Lung (tissue), 12 donors: ENCODE results near the gene NOCT. TPM values are rescaled to one million over a fixed set of nuclear protein-coding genes. Genes with fewer than 3 reads are reported as not detected.

ENCODE experiments used
- ATAC-seq: fragments of 200-7000 bp; cut with Tn5 transposase; one replicate; pipeline ENCODE4 v1.9.1; 2020; ENCODE audit warnings: moderate number of reproducible peaks; ENCODE audit not compliant: insufficient read depth, low FRiP score
- DNase-seq, 3 donors: peaks; one replicate each; pipeline ENCODE4 v3.0.0-alpha.2; 2013 to 2017
- H3K27ac ChIP-seq, 2 donors: one replicate each; pipeline ENCODE4 v1.5.1; 2013; ENCODE audit warnings: mild to moderate bottlenecking in 2 of 2, moderate library complexity in 2 of 2, control low read depth in 1 of 2, inconsistent platforms in 1 of 2, low read depth in 1 of 2, low read length in 1 of 2
- H3K27me3 ChIP-seq, 3 donors: one replicate each; pipeline ENCODE4 v1.5.1; 2013; ENCODE audit warnings: low read length in 2 of 3; ENCODE audit not compliant: control insufficient read depth in 3 of 3, insufficient read depth in 3 of 3
- H3K36me3 ChIP-seq, 4 donors: one replicate each; pipeline ENCODE4 v1.5.1; 2013; ENCODE audit warnings: low read length in 4 of 4, mild to moderate bottlenecking in 1 of 4, moderate library complexity in 1 of 4; ENCODE audit not compliant: control insufficient read depth in 4 of 4, insufficient read depth in 4 of 4
- H3K4me1 ChIP-seq, 5 donors: one replicate each; pipeline ENCODE4 v1.5.1; 2013; ENCODE audit warnings: low read length in 5 of 5, mild to moderate bottlenecking in 2 of 5, moderate library complexity in 1 of 5; ENCODE audit not compliant: control insufficient read depth in 5 of 5, insufficient read depth in 5 of 5
- H3K4me3 ChIP-seq: one replicate; pipeline ENCODE4 v1.5.1; 2013; ENCODE audit warnings: mild to moderate bottlenecking, control low read depth, moderate library complexity
- H3K9ac ChIP-seq, 2 donors: one replicate each; pipeline ENCODE4 v1.5.1; 2013; ENCODE audit warnings: low read length in 2 of 2, control low read depth in 1 of 2; ENCODE audit not compliant: insufficient read depth in 1 of 2
- H3K9me3 ChIP-seq, 4 donors: one replicate each; pipeline ENCODE4 v1.5.1; 2013; ENCODE audit warnings: low read length in 3 of 4, mild to moderate bottlenecking in 1 of 4, moderate library complexity in 1 of 4; ENCODE audit not compliant: control insufficient read depth in 4 of 4, insufficient read depth in 3 of 4
- CTCF ChIP-seq: IDR thresholded peaks from 2 replicates; pipeline ENCODE4 v1.5.1; 2012; ENCODE audit warnings: mild to moderate bottlenecking; ENCODE audit errors: control extremely low read depth, extremely low read depth
- WGBS, 2 donors: extraction: QIAGEN DNeasy Blood & Tissue Kit; methylation state at CpG; one replicate each; pipeline ENCODE4 v1.1.7; 2013; 5-methylcytosine and 5-hydroxymethylcytosine counted together
- polyA plus RNA-seq, 2 donors: library from polyadenylated mRNA; stranded (reverse); fragments of 200-250 nt; gene quantifications; one replicate each; pipeline ENCODE4 v1.2.1, GENCODE V29; 2013
- total RNA-seq, 2 donors: library from RNA; depleted of rRNA in 1 of 2; stranded (reverse); fragments of >200 nt in 1 of 2; gene quantifications; one replicate each; pipeline ENCODE4 v1.2.1, GENCODE V29; 2014 to 2021
- donor health status: control.
- donor health status: control.
- donor health status: Bipolar disorder and iron deficiency.
- donor health status: healthy.
- donor health status: DM: yes; HTN: yes; CAD: no.

NOCT gene
- total and polyA plus RNA-seq, 4 donors, result 3.0 to 8.2 (median 5.5) TPM

DNA sequence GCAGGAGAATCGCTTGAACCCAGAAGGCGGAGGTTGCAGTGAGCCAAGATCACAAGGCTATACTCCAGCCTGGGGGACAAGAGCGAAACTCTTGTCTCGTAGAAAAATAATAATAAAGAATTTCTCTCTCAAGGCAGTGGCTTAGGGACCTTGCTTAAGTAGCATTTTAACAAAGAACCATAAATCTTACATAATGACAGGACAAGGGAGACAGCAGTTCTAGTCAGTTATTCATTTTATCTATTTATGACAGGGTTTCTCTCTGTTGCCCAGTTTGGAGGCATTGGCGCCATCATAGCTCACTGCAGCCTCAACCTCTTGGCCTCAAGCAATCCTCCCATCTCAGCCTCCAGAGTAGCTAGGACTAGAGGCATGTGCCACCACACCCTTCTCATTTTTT is 31.9 kb upstream of the NOCT start:
- no peak for ATAC-seq
- no peak overlapping the region for H3K27ac ChIP-seq

GRCh38 chr4:138984647-138985046 is 30.9 kb upstream of the NOCT start:
- DNase-seq (no peak), ATAC-seq (no peak)
- Histone ChIP-seq H3K27ac (no peak overlapping the region), H3K27me3 (no peaks in the 10 kb centered on the region), H3K9ac (no peak overlapping the region), H3K4me1 (peaks cover 0 to 7% (median 4%) of the 10 kb centered on the region in 5 donors), H3K9me3 (no peaks in the 10 kb centered on the region), H3K4me3 (no peak overlapping the region), H3K36me3 (no peaks in the 10 kb centered on the region)
- TF ChIP-seq CTCF, result no peak
- 94 to 97% methylated on average over 1 of the region's 1 CpG for WGBS, 2 donors

More for the DNA sequence above, 31.9 kb upstream of the NOCT start:
- no peaks in the 10 kb centered on the region for H3K27me3 ChIP-seq
- H3K9me3 ChIP-seq, result no peaks in the 10 kb centered on the region
- peaks cover 0 to 7% (median 4%) of the 10 kb centered on the region in 5 donors for H3K4me1 ChIP-seq
- no peak overlapping the region for H3K4me3 ChIP-seq
- no peaks in the 10 kb centered on the region for H3K36me3 ChIP-seq
- H3K9ac ChIP-seq, result no peak overlapping the region
- TF ChIP-seq CTCF, result no peak
- 98% methylated on average over 5 of the region's 5 CpGs for WGBS, 2 donors
- no peak for DNase-seq

GRCh38 chr4:138992676-138993075 is 22.9 kb upstream of the NOCT start:
- WGBS, 2 donors, result 93 to 97% methylated on average over 2 of the region's 2 CpGs
- H3K4me3 ChIP-seq, result no peak overlapping the region
- DNase-seq, result no peak
- no peaks in the 10 kb centered on the region for H3K9me3 ChIP-seq
- H3K36me3 ChIP-seq, result no peaks in the 10 kb centered on the region
- no peak overlapping the region for H3K9ac ChIP-seq
- no peak for TF ChIP-seq CTCF
- no peak overlapping the region for H3K27ac ChIP-seq
- H3K27me3 ChIP-seq, result no peaks in the 10 kb centered on the region
- H3K4me1 ChIP-seq, result no peaks in the 10 kb centered on the region
- no peak for ATAC-seq

DNA sequence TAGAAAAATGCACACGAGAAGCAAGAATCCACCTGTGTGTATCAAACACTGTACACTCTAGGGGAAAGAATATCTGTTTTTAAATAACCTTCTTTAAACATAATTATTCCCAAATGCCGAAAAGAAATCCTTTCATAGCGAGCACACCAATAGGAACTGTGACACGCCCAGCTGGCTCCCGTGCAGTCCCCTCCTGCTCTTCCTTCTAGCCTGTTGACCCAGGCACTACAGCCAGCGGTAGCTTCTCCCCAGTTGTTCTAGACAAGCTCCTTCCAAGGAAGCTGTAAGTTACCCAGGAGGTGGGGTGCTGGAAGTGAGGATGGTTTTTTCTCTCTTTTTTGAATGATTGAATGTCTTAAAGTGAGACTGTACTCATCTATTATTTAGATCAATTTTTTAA is 19.5 kb upstream of the NOCT start:
- no peaks in the 10 kb centered on the region for H3K36me3 ChIP-seq
- TF ChIP-seq CTCF, result no peak
- DNase-seq (no peak), ATAC-seq (no peak)
- no peaks in the 10 kb centered on the region for H3K9me3 ChIP-seq
- H3K4me1 ChIP-seq, result no peaks in the 10 kb centered on the region
- H3K9ac ChIP-seq, result no peak overlapping the region
- no peak overlapping the region for H3K4me3 ChIP-seq
- H3K27ac ChIP-seq, result no peak overlapping the region
- H3K27me3 ChIP-seq, result no peaks in the 10 kb centered on the region
- WGBS, 2 donors, result 74 to 88% methylated on average over 6 of the region's 6 CpGs
